Neural progenitor cell (in vitro differentiated cells): ENCODE results near the gene TNRC18.

ENCODE experiments used
- CTCF ChIP-seq: fragments of 200-600 bp; sonication (generic); IDR thresholded peaks from 2 replicates; pipeline ENCODE4 v1.5.1; 2017; ENCODE audit warnings: antibody characterized with exemption, mild to moderate bottlenecking
- EZH2 ChIP-seq: fragments of 200-600 bp; sonication (generic); IDR thresholded peaks from 2 replicates; pipeline ENCODE4 v1.6.1; 2017; ENCODE audit warnings: antibody characterized with exemption, mild to moderate bottlenecking, moderate library complexity

- TF ChIP-seq CTCF (no peak), EZH2 (no peak)
Observed at GRCh38 chr7:5278766-5279165, 144.9 kb downstream of the TNRC18 start.
